ENCODE results near the gene ARHGAP28. TPM values are rescaled to one million over a fixed set of nuclear protein-coding genes. Genes with fewer than 3 reads are reported as not detected.

Gene ARHGAP28
- total RNA-seq, 1 donor from 2014 or later = 2.2 TPM

DNA sequence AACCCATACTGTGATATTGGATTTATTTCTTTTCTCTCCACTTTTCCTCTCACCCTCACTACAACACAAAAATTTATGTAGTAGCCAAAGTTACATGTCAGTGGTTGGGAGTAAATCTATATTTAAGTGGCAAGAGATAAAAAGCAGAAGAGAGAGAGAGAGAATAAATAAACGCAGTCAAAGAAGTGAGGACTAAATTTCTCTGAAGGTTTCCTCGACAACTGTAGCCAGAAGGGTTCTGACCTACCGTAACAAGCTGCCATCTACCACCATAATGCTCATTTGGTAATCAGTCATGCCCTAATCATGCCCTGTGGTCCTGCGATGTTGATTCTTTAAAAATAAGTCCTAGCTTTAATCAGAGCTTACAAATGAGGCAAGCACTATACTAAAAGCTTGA lies 9.1 kb downstream of the ARHGAP28 start:
- DNase-seq (ENCODE audit: low read depth) = no peak
- H3K4me3 ChIP-seq (ENCODE audit: low read depth, low read length) = no peak overlapping the region
- TF ChIP-seq, protein P1, sequence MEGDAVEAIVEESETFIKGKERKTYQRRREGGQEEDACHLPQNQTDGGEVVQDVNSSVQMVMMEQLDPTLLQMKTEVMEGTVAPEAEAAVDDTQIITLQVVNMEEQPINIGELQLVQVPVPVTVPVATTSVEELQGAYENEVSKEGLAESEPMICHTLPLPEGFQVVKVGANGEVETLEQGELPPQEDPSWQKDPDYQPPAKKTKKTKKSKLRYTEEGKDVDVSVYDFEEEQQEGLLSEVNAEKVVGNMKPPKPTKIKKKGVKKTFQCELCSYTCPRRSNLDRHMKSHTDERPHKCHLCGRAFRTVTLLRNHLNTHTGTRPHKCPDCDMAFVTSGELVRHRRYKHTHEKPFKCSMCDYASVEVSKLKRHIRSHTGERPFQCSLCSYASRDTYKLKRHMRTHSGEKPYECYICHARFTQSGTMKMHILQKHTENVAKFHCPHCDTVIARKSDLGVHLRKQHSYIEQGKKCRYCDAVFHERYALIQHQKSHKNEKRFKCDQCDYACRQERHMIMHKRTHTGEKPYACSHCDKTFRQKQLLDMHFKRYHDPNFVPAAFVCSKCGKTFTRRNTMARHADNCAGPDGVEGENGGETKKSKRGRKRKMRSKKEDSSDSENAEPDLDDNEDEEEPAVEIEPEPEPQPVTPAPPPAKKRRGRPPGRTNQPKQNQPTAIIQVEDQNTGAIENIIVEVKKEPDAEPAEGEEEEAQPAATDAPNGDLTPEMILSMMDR (conservative IDR thresholded peaks at IDR 0.05; ENCODE audit: low read depth, low read length) = no peak

DNA sequence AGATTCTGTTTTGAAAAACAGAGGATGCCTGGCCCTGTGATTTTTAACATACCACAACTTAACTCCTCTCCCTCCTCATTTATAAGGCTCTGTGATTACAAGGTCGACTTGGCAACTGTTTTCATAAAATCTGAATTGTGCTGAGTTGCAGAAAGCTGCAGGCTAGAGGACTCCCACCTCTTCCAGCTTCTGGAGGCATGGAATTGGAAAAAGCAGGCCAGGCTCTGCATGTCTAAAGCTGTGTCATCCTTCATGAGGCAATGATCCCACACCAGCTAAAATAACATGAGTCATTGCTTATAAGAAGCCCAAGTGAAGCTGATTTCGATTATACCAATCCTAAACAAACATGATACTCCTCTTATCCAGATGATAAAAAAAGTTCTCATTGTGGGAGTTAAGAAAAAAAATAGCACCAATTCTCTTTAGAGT lies 11.7 kb downstream of the ARHGAP28 start:
- no peak overlapping the region for H3K4me3 ChIP-seq (ENCODE audit: low read depth, low read length)
- TF ChIP-seq, protein P1 (conservative IDR thresholded peaks at IDR 0.05; ENCODE audit: low read depth, low read length) = no peak
- peak; percentile 76 for DNase-seq (ENCODE audit: low read depth)

DNA sequence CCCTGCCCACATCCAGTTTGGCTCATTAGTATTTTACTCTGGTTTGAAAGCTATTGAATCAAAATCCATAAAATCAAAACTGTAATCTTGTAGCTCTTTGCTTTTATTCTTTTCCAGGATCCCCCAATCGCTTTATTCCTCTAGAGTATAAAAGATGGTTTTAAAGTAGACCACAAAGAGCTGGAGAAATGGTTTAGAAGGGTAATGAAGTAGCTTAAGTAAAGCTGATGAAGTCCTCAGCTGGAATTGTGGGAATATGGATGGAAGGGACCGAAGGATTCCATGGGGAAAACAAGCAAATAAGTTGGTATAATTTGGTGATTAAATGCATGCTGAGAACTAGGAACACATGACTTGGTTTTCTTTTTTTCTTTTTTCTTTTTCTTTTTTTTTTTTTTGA lies 12.3 kb downstream of the ARHGAP28 start:
- TF ChIP-seq, protein P1 (conservative IDR thresholded peaks at IDR 0.05; ENCODE audit: low read depth, low read length) = no peak
- no peak for DNase-seq (ENCODE audit: low read depth)
- no peak overlapping the region for H3K4me3 ChIP-seq (ENCODE audit: low read depth, low read length)

DNA sequence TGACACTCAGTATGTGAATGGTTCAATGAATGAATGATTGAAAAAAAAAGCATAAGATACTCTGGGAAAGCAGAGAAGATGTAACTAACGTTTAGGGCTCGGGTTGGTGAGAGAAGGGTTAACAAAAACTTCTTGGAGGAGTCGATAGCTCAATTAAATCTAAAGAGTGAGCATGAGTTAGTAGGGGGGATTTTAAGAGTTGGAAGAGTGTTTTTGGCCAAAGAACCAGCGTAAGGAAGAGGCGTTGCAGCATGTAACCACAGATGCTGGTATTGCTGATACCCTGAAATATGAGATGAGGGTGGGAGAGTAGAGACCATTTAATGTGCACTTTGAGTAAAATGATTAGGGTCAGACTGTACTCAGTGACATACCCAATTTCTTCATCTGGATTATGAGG lies 14.5 kb downstream of the ARHGAP28 start:
- H3K4me3 ChIP-seq (ENCODE audit: low read depth, low read length) = no peak overlapping the region
- TF ChIP-seq, protein P1 (conservative IDR thresholded peaks at IDR 0.05; ENCODE audit: low read depth, low read length) = no peak
- DNase-seq (ENCODE audit: low read depth) = no peak

GRCh38 chr18:6744816-6745455 lies 15.4 kb downstream of the ARHGAP28 start:
- DNase-seq (ENCODE audit: low read depth) = no peak
- no peak overlapping the region for H3K4me3 ChIP-seq (ENCODE audit: low read depth, low read length)
- TF ChIP-seq, protein P1 (conservative IDR thresholded peaks at IDR 0.05; ENCODE audit: low read depth, low read length) = no peak

GRCh38 chr18:6745504-6746031 lies 16.1 kb downstream of the ARHGAP28 start:
- H3K4me3 ChIP-seq (ENCODE audit: low read depth, low read length) = no peak overlapping the region
- no peak for DNase-seq (ENCODE audit: low read depth)
- TF ChIP-seq, protein P1 (conservative IDR thresholded peaks at IDR 0.05; ENCODE audit: low read depth, low read length) = no peak
